IPS DF 6.9 (cell line): ENCODE results near the gene GTF2IRD2.
"Not testable (repeated sequence)": the region's sequence is repeated elsewhere in the genome, so short reads cannot be mapped to it uniquely, and the experiment has no call there.

Experiments
- DNase-seq: peaks from one replicate; pipeline ENCODE4 v3.0.0-alpha.2; 2013; ENCODE audit warnings: low read depth, low spot score
- H3K27ac ChIP-seq: one replicate; pipeline ENCODE4 v1.5.1; 2013; ENCODE audit warnings: low read length, control low read depth
- H3K27me3 ChIP-seq: 2 replicates; pipeline ENCODE4 v1.6.1; 2013; ENCODE audit warnings: mild to moderate bottlenecking, low read length; ENCODE audit not compliant: control insufficient read depth, insufficient read depth
- H3K36me3 ChIP-seq: 2 replicates; pipeline ENCODE4 v1.6.1; 2013; ENCODE audit warnings: low read length; ENCODE audit not compliant: control insufficient read depth, insufficient read depth
- H3K4me1 ChIP-seq: 2 replicates; pipeline ENCODE4 v1.6.1; 2013; ENCODE audit warnings: low read length; ENCODE audit not compliant: control insufficient read depth, insufficient read depth
- H3K4me3 ChIP-seq: 2 replicates; pipeline ENCODE4 v1.5.1; 2013; ENCODE audit warnings: mild to moderate bottlenecking, low read length
- H3K9me3 ChIP-seq: 2 replicates; pipeline ENCODE4 v1.6.1; 2013; ENCODE audit warnings: low read length, inconsistent platforms; ENCODE audit not compliant: control insufficient read depth, insufficient read depth
- WGBS: extraction: QIAGEN DNeasy Blood & Tissue Kit; methylation state at CpG from one replicate; pipeline ENCODE4 v1.1.7; 2013; ENCODE audit warnings: mixed read lengths, missing lambda C conversion rate; ENCODE audit not compliant: insufficient read length, insufficient coverage; 5-methylcytosine and 5-hydroxymethylcytosine counted together

GTF2IRD2 gene

DNA sequence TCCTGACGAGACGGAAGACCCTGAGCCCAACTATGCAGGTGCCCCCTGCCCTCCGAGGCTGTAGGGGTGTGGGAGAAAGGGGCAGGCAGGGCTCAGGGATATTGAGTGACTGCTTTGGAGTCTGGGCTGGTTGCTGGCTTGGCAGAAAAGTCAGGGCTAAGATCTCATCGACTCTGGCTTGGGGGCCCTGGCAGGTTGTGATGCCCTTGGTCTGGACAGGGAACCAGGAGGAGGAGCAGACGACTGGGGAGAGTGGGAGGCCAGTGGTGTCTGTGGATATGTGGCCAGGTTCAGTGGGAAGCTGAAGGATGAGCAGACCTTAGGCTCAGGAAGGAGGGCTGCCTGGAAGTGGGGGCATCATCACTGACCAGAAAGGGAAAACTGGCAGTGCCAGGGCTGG is 67.8 kb downstream of the GTF2IRD2 start:
- H3K4me3 ChIP-seq, H3K4me1 ChIP-seq, H3K9me3 ChIP-seq, H3K27me3 ChIP-seq, H3K27ac ChIP-seq, H3K36me3 ChIP-seq, DNase-seq: not testable (repeated sequence)
- no CpG with 5 or more reads among the region's 5 CpGs for WGBS

DNA sequence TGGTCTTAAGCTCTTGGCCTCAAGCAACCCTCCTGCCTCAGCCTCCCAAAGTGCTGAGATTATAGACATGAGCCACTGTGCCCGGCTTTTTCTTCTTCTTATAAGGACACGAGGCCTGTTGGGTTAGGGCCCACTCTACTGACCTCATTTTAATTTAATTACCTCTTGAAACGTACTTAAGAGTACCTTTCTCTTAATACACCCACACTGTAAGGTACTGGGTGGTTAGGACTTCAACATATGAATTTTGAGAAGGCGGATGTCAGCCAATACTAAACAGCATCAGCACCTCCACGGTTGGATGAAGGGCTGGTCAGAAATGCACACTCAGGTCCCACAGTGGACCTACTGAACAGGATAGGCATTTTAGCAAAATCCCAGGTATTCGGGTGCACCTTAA is 69.7 kb downstream of the GTF2IRD2 start:
- not testable (repeated sequence) for H3K27ac ChIP-seq, DNase-seq, H3K9me3 ChIP-seq, H3K4me3 ChIP-seq, H3K27me3 ChIP-seq, H3K36me3 ChIP-seq, H3K4me1 ChIP-seq
- WGBS: no CpG with 5 or more reads among the region's 6 CpGs

DNA sequence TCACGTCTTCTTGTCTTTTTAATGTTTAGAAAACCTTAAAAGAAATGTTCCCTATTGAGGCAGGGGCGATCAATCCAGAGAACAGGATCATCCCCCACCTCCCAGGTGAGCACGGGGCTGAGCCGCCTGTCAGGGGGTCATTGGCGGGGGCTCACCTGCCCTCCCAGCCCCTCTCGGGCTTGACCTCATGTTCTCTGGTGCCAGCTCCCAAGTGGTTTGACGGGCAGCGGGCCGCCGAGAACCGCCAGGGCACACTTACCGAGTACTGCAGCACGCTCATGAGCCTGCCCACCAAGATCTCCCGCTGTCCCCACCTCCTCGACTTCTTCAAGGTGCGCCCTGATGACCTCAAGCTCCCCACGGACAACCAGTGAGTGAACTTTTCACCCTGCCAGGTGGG is 72.4 kb downstream of the GTF2IRD2 start:
- not testable (repeated sequence) for H3K9me3 ChIP-seq

DNA sequence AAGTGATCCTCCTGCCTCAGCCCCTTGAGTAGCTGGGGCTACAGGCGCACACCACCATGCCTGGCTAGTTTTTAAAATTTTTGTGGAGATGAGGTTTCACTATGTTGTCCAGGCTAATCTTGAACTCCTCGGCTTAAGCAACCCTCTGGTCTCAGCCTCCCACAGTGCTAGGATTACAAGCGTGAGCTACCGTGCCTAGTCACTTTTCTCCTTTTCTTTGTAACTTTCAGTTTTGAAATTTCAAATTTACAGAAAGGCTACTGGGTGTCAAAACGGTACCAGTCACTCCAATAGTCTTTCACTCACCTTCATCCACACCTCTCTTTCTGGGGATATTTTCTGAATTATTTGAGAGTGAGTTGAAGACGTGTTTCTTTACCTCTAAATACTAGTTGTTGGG is 76.3 kb downstream of the GTF2IRD2 start:
- H3K4me3 ChIP-seq, H3K4me1 ChIP-seq, H3K27ac ChIP-seq, DNase-seq, H3K27me3 ChIP-seq, H3K9me3 ChIP-seq, H3K36me3 ChIP-seq: not testable (repeated sequence)
- no CpG with 5 or more reads among the region's 6 CpGs for WGBS

More for the DNA sequence above, 72.4 kb downstream of the GTF2IRD2 start:
- not testable (repeated sequence) for H3K4me1 ChIP-seq, H3K27ac ChIP-seq, DNase-seq, H3K27me3 ChIP-seq, H3K4me3 ChIP-seq, H3K36me3 ChIP-seq
- no CpG with 5 or more reads among the region's 17 CpGs for WGBS

DNA sequence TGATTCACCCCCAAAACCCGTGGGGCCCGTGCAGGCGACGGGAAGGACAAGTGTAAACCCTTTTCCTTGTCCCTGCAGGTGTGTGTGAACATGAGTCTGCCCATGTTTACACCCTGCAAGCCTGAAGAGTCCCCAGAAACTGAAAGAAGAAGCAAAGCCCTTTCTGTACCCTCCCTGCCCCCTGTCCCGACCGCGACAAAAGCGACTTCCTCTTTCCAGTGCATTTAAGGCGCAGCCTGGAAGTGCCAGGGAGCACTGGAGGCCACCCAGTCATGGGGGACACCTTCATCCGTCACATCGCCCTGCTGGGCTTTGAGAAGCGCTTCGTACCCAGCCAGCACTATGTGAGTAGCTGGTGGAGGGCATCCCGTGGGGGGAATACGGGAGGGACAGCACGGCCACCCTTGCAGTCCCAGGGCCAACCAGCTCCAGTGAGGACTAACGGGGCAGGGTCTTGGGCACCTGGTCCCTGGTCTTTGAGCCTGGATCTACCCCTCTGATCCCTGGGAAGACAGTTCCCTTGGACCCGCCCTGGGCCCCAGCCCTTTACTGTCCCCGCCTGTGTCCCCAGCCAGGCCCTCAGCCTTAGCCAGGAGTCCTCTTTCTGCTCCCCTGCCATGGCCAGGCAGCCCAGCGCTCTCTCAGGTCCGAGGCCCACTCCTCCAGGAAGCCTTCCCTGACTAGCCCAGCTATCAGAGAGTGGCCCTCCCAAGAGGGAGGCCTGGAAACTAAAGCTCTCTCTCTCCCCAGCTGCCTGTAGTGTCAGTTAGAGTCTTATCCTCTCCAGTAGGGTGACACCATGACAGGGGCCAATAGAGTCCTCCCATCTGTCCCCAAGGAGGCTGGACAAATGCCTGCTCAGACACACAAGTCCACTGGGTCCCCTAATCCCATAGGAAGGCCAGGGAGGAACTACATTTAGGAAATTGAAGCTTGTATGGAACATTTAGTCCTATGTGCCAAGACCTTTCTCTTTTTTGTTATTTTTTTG is 77.3 kb downstream of the GTF2IRD2 start, which contains the start of gene NCF1:
Gene NCF1, plus strand, starts transcription at position 252 of the 991 bp plus-strand sequence. Its CDS starts 21 bp downstream, at position 273.
- DNase-seq, H3K9me3 ChIP-seq, H3K27ac ChIP-seq, H3K36me3 ChIP-seq, H3K4me3 ChIP-seq, H3K27me3 ChIP-seq, H3K4me1 ChIP-seq: not testable (repeated sequence)
- WGBS: no CpG with 5 or more reads among the region's 21 CpGs

DNA sequence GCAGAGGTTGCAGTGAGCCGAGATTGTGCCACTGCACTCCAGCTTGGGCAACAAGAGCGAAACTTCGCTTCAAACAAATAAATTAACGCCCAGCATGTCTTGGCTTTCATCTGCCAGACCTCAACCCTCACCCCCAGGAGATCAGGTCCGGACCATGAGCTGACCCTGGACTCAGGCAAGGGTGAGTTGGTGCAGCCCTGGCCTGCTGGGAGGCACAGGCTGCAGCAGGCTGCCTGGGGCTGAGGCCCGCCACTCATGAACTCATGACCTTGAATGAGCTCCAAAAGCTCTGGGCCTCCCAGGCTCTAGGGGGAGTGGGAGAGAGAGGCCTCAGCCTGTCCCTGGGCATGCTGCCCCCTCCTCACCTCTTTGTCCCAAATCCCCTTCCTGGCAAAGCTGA is 79.3 kb downstream of the GTF2IRD2 start:
- WGBS: no CpG with 5 or more reads among the region's 6 CpGs
- not testable (repeated sequence) for H3K4me1 ChIP-seq, H3K4me3 ChIP-seq, H3K27ac ChIP-seq, DNase-seq, H3K9me3 ChIP-seq, H3K36me3 ChIP-seq, H3K27me3 ChIP-seq

DNA sequence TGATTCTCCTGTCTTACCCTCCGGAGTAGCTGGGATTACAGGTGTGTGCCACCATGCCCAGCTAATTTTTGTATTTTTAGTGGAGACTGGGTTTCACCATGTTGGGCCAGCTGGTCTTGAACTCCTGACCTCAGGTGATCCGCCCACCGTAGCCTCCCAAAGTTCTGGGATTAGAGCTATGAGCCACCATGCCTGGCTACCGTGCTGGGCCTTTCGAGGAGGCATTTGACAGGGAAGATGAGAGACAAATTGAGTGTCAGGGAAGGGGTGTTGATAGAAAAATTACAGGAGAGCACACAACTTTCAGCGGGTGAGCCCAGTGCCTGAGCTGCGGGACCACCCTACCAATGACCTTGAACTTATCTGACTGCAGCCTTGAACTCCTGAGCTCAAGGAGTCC is 81.3 kb downstream of the GTF2IRD2 start:
- DNase-seq, H3K9me3 ChIP-seq, H3K27ac ChIP-seq, H3K4me3 ChIP-seq, H3K4me1 ChIP-seq, H3K36me3 ChIP-seq, H3K27me3 ChIP-seq: not testable (repeated sequence)
- WGBS: no CpG with 5 or more reads among the region's 7 CpGs

DNA sequence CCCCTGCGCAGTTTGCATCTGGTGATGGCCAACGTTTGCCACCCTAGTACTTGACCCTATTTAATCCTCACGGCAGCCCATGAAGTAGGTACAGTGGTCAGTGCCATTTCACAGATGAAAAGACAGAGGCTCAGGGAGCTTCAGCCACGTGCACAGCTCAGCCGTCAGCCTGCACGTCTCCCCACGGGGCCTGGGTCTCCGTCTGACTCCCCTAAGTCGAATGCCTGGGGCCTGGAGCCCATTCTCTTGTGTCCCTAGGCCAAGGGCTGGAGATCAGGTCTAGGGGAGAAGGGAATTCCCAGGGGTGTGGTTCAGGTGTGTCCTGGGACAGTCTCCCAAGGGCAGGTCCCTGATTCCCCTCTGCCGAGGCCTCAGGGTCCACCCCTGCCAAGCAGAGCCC is 84.4 kb downstream of the GTF2IRD2 start:
- no CpG with 5 or more reads among the region's 10 CpGs for WGBS
- not testable (repeated sequence) for H3K36me3 ChIP-seq, H3K4me1 ChIP-seq, H3K27ac ChIP-seq, H3K4me3 ChIP-seq, H3K27me3 ChIP-seq, DNase-seq, H3K9me3 ChIP-seq

DNA sequence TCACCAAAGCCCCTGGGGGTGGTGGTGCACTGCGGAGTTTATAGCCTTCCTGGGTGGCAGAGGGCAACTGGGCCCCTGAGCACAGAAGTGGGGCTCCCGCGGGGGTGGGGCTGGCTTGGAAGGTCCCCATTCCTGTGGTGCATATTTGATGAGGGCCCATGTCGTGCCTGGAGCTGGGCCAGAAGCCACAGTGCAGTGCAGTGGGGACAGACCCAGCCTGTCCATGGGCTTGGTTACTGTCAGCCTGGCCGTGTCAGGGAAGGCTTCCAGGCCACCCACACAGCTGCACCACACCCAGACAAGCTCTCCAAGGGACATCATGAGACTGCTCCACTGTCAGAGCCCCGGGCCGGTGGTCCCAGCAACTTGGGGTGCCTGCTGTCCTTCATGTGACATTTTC is 84.9 kb downstream of the GTF2IRD2 start:
- not testable (repeated sequence) for H3K36me3 ChIP-seq, H3K9me3 ChIP-seq, H3K4me3 ChIP-seq, H3K27me3 ChIP-seq, DNase-seq, H3K4me1 ChIP-seq, H3K27ac ChIP-seq
- WGBS: no CpG with 5 or more reads among the region's 7 CpGs

DNA sequence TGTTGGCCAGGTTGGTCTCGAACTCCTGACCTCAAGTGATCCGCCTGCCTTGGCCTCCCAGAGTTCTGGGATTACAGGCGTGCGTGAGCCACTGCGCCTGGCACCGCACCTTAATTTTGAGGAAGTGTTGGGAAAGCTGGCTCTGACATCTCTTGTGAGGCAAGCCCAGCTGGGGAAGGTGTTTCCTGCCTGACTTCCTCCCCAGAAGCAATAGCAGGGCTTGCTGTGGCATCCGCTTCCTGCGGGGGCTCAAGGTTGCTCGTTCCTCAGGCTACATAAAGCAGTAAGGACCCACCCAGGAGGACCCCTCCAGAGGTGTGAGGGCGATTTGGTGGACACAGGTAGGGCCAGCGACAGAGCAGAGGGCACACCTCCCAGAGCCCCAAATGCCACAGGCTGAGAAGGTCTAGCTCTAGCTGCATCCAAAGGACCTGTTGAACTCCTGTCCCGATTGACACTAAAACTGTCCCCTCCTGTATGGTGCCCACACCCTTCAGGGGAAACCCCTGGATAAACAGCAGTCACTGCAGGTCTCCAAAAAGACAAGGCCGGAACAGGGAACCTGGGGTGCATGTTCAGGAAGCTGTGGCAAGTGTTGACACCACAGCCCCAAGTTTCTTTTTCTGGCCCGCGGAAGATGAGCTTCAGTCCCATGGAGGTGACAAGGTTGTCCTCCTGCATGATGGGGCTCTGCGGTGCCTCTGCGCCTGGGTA is 86.0 kb downstream of the GTF2IRD2 start:
- H3K4me1 ChIP-seq, H3K27me3 ChIP-seq, H3K36me3 ChIP-seq, H3K4me3 ChIP-seq, H3K9me3 ChIP-seq, DNase-seq, H3K27ac ChIP-seq: not testable (repeated sequence)
- no CpG with 5 or more reads among the region's 17 CpGs for WGBS
